ENCODE measurements around the gene DPYSL4. TPM values are rescaled to one million over a fixed set of nuclear protein-coding genes. Genes with fewer than 3 reads are reported as not detected.

DPYSL4 gene
- total RNA-seq, 1 experiment from 2014 or later = not detected

- no peak overlapping the region for H3K27ac ChIP-seq (ENCODE audit: low read length)
- H3K36me3 ChIP-seq (ENCODE audit: insufficient read depth, low read length) = no peaks in the 10 kb centered on the region
- H3K4me2 ChIP-seq (ENCODE audit: low read depth, low read length, poor library complexity, severe bottlenecking) = no peak overlapping the region
- H2AFZ ChIP-seq (ENCODE audit: low read length) = no peak overlapping the region
- H3K27me3 ChIP-seq (ENCODE audit: low read length) = no peaks in the 10 kb centered on the region
- no peaks in the 10 kb centered on the region for H3K79me2 ChIP-seq (ENCODE audit: low read length)
- no peaks in the 10 kb centered on the region for H3K9me2 ChIP-seq (replicated peaks; ENCODE audit: insufficient read depth, low read length)
- no peaks in the 10 kb centered on the region for H3K4me1 ChIP-seq (ENCODE audit: low read length)
- no peaks in the 10 kb centered on the region for H3K9me3 ChIP-seq (ENCODE audit: low read length)
- no peak overlapping the region for H3K4me3 ChIP-seq (ENCODE audit: low read length)
- no peaks in the 10 kb centered on the region for H4K20me1 ChIP-seq (ENCODE audit: insufficient read depth, low read depth, low read length)
- DNase-seq = no peak
- H3K9ac ChIP-seq (ENCODE audit: low read length) = no peak overlapping the region
Measured at GRCh38 chr10:132230557-132231210, 43.9 kb downstream of the DPYSL4 start.

GRCh38 chr10:132231656-132232022, 44.9 kb downstream of the DPYSL4 start:
- H3K79me2 ChIP-seq (ENCODE audit: low read length) = no peaks in the 10 kb centered on the region
- no peak overlapping the region for H3K27ac ChIP-seq (ENCODE audit: low read length)
- H3K9me3 ChIP-seq (ENCODE audit: low read length) = no peaks in the 10 kb centered on the region
- H3K9me2 ChIP-seq (replicated peaks; ENCODE audit: insufficient read depth, low read length) = no peaks in the 10 kb centered on the region
- no peak overlapping the region for H3K9ac ChIP-seq (ENCODE audit: low read length)
- no peak overlapping the region for H3K4me2 ChIP-seq (ENCODE audit: low read depth, low read length, poor library complexity, severe bottlenecking)
- H4K20me1 ChIP-seq (ENCODE audit: insufficient read depth, low read depth, low read length) = no peaks in the 10 kb centered on the region
- no peak overlapping the region for H3K4me3 ChIP-seq (ENCODE audit: low read length)
- no peaks in the 10 kb centered on the region for H3K4me1 ChIP-seq (ENCODE audit: low read length)
- no peak overlapping the region for H2AFZ ChIP-seq (ENCODE audit: low read length)
- DNase-seq = no peak
- no peaks in the 10 kb centered on the region for H3K36me3 ChIP-seq (ENCODE audit: insufficient read depth, low read length)
- no peaks in the 10 kb centered on the region for H3K27me3 ChIP-seq (ENCODE audit: low read length)

GRCh38 chr10:132232023-132232951, 45.5 kb downstream of the DPYSL4 start:
- H3K9ac ChIP-seq (ENCODE audit: low read length) = no peak overlapping the region
- H3K9me3 ChIP-seq (ENCODE audit: low read length) = no peaks in the 10 kb centered on the region
- no peak overlapping the region for H3K27ac ChIP-seq (ENCODE audit: low read length)
- H4K20me1 ChIP-seq (ENCODE audit: insufficient read depth, low read depth, low read length) = no peaks in the 10 kb centered on the region
- no peak overlapping the region for H2AFZ ChIP-seq (ENCODE audit: low read length)
- no peaks in the 10 kb centered on the region for H3K79me2 ChIP-seq (ENCODE audit: low read length)
- H3K36me3 ChIP-seq (ENCODE audit: insufficient read depth, low read length) = no peaks in the 10 kb centered on the region
- H3K4me2 ChIP-seq (ENCODE audit: low read depth, low read length, poor library complexity, severe bottlenecking) = no peak overlapping the region
- H3K4me1 ChIP-seq (ENCODE audit: low read length) = no peaks in the 10 kb centered on the region
- no peak overlapping the region for H3K4me3 ChIP-seq (ENCODE audit: low read length)
- DNase-seq = no peak
- H3K27me3 ChIP-seq (ENCODE audit: low read length) = no peaks in the 10 kb centered on the region
- H3K9me2 ChIP-seq (replicated peaks; ENCODE audit: insufficient read depth, low read length) = no peaks in the 10 kb centered on the region

- no peaks in the 10 kb centered on the region for H3K36me3 ChIP-seq (ENCODE audit: insufficient read depth, low read length)
- no peak overlapping the region for H3K4me2 ChIP-seq (ENCODE audit: low read depth, low read length, poor library complexity, severe bottlenecking)
- no peak overlapping the region for H3K4me3 ChIP-seq (ENCODE audit: low read length)
- no peaks in the 10 kb centered on the region for H4K20me1 ChIP-seq (ENCODE audit: insufficient read depth, low read depth, low read length)
- no peak overlapping the region for H3K9ac ChIP-seq (ENCODE audit: low read length)
- no peak overlapping the region for H2AFZ ChIP-seq (ENCODE audit: low read length)
- H3K27ac ChIP-seq (ENCODE audit: low read length) = no peak overlapping the region
- H3K4me1 ChIP-seq (ENCODE audit: low read length) = no peaks in the 10 kb centered on the region
- H3K9me2 ChIP-seq (replicated peaks; ENCODE audit: insufficient read depth, low read length) = no peaks in the 10 kb centered on the region
- H3K27me3 ChIP-seq (ENCODE audit: low read length) = no peaks in the 10 kb centered on the region
- H3K79me2 ChIP-seq (ENCODE audit: low read length) = no peaks in the 10 kb centered on the region
- no peak for DNase-seq
- H3K9me3 ChIP-seq (ENCODE audit: low read length) = no peaks in the 10 kb centered on the region
Measured at GRCh38 chr10:132232981-132233380, 46.2 kb downstream of the DPYSL4 start.

- no peaks in the 10 kb centered on the region for H3K27me3 ChIP-seq (ENCODE audit: low read length)
- no peak overlapping the region for H3K4me3 ChIP-seq (ENCODE audit: low read length)
- H2AFZ ChIP-seq (ENCODE audit: low read length) = no peak overlapping the region
- H4K20me1 ChIP-seq (ENCODE audit: insufficient read depth, low read depth, low read length) = no peaks in the 10 kb centered on the region
- no peaks in the 10 kb centered on the region for H3K9me2 ChIP-seq (replicated peaks; ENCODE audit: insufficient read depth, low read length)
- DNase-seq = no peak
- H3K27ac ChIP-seq (ENCODE audit: low read length) = no peak overlapping the region
- no peak overlapping the region for H3K9ac ChIP-seq (ENCODE audit: low read length)
- no peaks in the 10 kb centered on the region for H3K4me1 ChIP-seq (ENCODE audit: low read length)
- no peak overlapping the region for H3K4me2 ChIP-seq (ENCODE audit: low read depth, low read length, poor library complexity, severe bottlenecking)
- no peaks in the 10 kb centered on the region for H3K36me3 ChIP-seq (ENCODE audit: insufficient read depth, low read length)
- H3K9me3 ChIP-seq (ENCODE audit: low read length) = no peaks in the 10 kb centered on the region
- no peaks in the 10 kb centered on the region for H3K79me2 ChIP-seq (ENCODE audit: low read length)
Measured at GRCh38 chr10:132233501-132234085, 46.8 kb downstream of the DPYSL4 start.

- Histone ChIP-seq H3K27me3 (ENCODE audit: low read length) (no peaks in the 10 kb centered on the region), H4K20me1 (ENCODE audit: insufficient read depth, low read depth, low read length) (no peaks in the 10 kb centered on the region), H3K4me1 (ENCODE audit: low read length) (no peaks in the 10 kb centered on the region), H3K9me2 (replicated peaks; ENCODE audit: insufficient read depth, low read length) (no peaks in the 10 kb centered on the region), H3K36me3 (ENCODE audit: insufficient read depth, low read length) (no peaks in the 10 kb centered on the region), H3K4me3 (ENCODE audit: low read length) (no peak overlapping the region), H3K79me2 (ENCODE audit: low read length) (no peaks in the 10 kb centered on the region), H3K27ac (ENCODE audit: low read length) (no peak overlapping the region), H2AFZ (ENCODE audit: low read length) (no peak overlapping the region), H3K4me2 (ENCODE audit: low read depth, low read length, poor library complexity, severe bottlenecking) (no peak overlapping the region), H3K9me3 (ENCODE audit: low read length) (no peaks in the 10 kb centered on the region), H3K9ac (ENCODE audit: low read length) (no peak overlapping the region)
- DNase-seq = no peak
Measured at GRCh38 chr10:132234860-132235259, 48.1 kb downstream of the DPYSL4 start.

GRCh38 chr10:132236161-132236560, 49.4 kb downstream of the DPYSL4 start:
- DNase-seq = no peak
- Histone ChIP-seq H3K4me1 (ENCODE audit: low read length) (no peaks in the 10 kb centered on the region), H3K9ac (ENCODE audit: low read length) (no peak overlapping the region), H3K9me2 (replicated peaks; ENCODE audit: insufficient read depth, low read length) (no peaks in the 10 kb centered on the region), H4K20me1 (ENCODE audit: insufficient read depth, low read depth, low read length) (no peaks in the 10 kb centered on the region), H3K36me3 (ENCODE audit: insufficient read depth, low read length) (no peaks in the 10 kb centered on the region), H3K4me3 (ENCODE audit: low read length) (no peak overlapping the region), H3K79me2 (ENCODE audit: low read length) (no peaks in the 10 kb centered on the region), H3K27me3 (ENCODE audit: low read length) (no peaks in the 10 kb centered on the region), H3K4me2 (ENCODE audit: low read depth, low read length, poor library complexity, severe bottlenecking) (no peak overlapping the region), H2AFZ (ENCODE audit: low read length) (no peak overlapping the region), H3K9me3 (ENCODE audit: low read length) (no peaks in the 10 kb centered on the region), H3K27ac (ENCODE audit: low read length) (no peak overlapping the region)

- no peaks in the 10 kb centered on the region for H3K27me3 ChIP-seq (ENCODE audit: low read length)
- no peak overlapping the region for H3K4me3 ChIP-seq (ENCODE audit: low read length)
- H3K4me2 ChIP-seq (ENCODE audit: low read depth, low read length, poor library complexity, severe bottlenecking) = no peak overlapping the region
- no peaks in the 10 kb centered on the region for H3K79me2 ChIP-seq (ENCODE audit: low read length)
- H3K4me1 ChIP-seq (ENCODE audit: low read length) = no peaks in the 10 kb centered on the region
- no peaks in the 10 kb centered on the region for H3K9me2 ChIP-seq (replicated peaks; ENCODE audit: insufficient read depth, low read length)
- no peaks in the 10 kb centered on the region for H4K20me1 ChIP-seq (ENCODE audit: insufficient read depth, low read depth, low read length)
- no peak overlapping the region for H3K27ac ChIP-seq (ENCODE audit: low read length)
- no peak for DNase-seq
- no peaks in the 10 kb centered on the region for H3K36me3 ChIP-seq (ENCODE audit: insufficient read depth, low read length)
- no peak overlapping the region for H2AFZ ChIP-seq (ENCODE audit: low read length)
- no peaks in the 10 kb centered on the region for H3K9me3 ChIP-seq (ENCODE audit: low read length)
- H3K9ac ChIP-seq (ENCODE audit: low read length) = no peak overlapping the region
Measured at GRCh38 chr10:132236881-132237280, 50.1 kb downstream of the DPYSL4 start.
